ENCODE data around the gene MAPK6.

Gene MAPK6

GRCh38 chr15:52056496-52056895, 37.5 kb downstream of the MAPK6 start:
- no peak overlapping the region for H3K4me3 ChIP-seq (ENCODE audit: low read depth, low read length)
- in situ Hi-C loops (cut with HindIII; ENCODE audit: low sequenced_read_pairs): no loop called here
- no peak for TF ChIP-seq CTCF (IDR thresholded peaks at IDR 0.05; ENCODE audit: low read depth, low read length)
- no peak for DNase-seq (ENCODE audit: low read depth, low spot score)

GRCh38 chr15:52057996-52058395, 39.0 kb downstream of the MAPK6 start:
- no peak for TF ChIP-seq CTCF (IDR thresholded peaks at IDR 0.05; ENCODE audit: low read depth, low read length)
- in situ Hi-C loops (cut with HindIII; ENCODE audit: low sequenced_read_pairs): no loop called here
- DNase-seq (ENCODE audit: low read depth, low spot score): no peak
- H3K4me3 ChIP-seq (ENCODE audit: low read depth, low read length): no peak overlapping the region

- no peak for TF ChIP-seq CTCF (IDR thresholded peaks at IDR 0.05; ENCODE audit: low read depth, low read length)
- in situ Hi-C loops (cut with HindIII; ENCODE audit: low sequenced_read_pairs): no loop called here
- no peak overlapping the region for H3K4me3 ChIP-seq (ENCODE audit: low read depth, low read length)
- no peak for DNase-seq (ENCODE audit: low read depth, low spot score)
Measured at GRCh38 chr15:52060501-52060900, 41.5 kb downstream of the MAPK6 start.

- no peak for DNase-seq (ENCODE audit: low read depth, low spot score)
- H3K4me3 ChIP-seq (ENCODE audit: low read depth, low read length): no peak overlapping the region
- no peak for TF ChIP-seq CTCF (IDR thresholded peaks at IDR 0.05; ENCODE audit: low read depth, low read length)
- in situ Hi-C loops (cut with HindIII; ENCODE audit: low sequenced_read_pairs): no loop called here
Measured at GRCh38 chr15:52066842-52067544, 48.0 kb downstream of the MAPK6 start.

GRCh38 chr15:52067545-52067926, 48.5 kb downstream of the MAPK6 start:
- no peak for DNase-seq (ENCODE audit: low read depth, low spot score)
- in situ Hi-C loops (cut with HindIII; ENCODE audit: low sequenced_read_pairs): no loop called here
- no peak for TF ChIP-seq CTCF (IDR thresholded peaks at IDR 0.05; ENCODE audit: low read depth, low read length)

GRCh38 chr15:52068004-52068615, 49.1 kb downstream of the MAPK6 start:
- in situ Hi-C loops (cut with HindIII; ENCODE audit: low sequenced_read_pairs): no loop called here
- TF ChIP-seq CTCF (IDR thresholded peaks at IDR 0.05; ENCODE audit: low read depth, low read length): no peak
- DNase-seq (ENCODE audit: low read depth, low spot score): no peak
- H3K4me3 ChIP-seq (ENCODE audit: low read depth, low read length): no peak overlapping the region

More at GRCh38 chr15:52067545-52067926, 48.5 kb downstream of the MAPK6 start:
- no peak overlapping the region for H3K4me3 ChIP-seq (ENCODE audit: low read depth, low read length)

Measured in astrocyte of the spinal cord (primary cell).